ENCODE results near the gene MRGPRX4. TPM values are rescaled to one million over a fixed set of nuclear protein-coding genes. Genes with fewer than 3 reads are reported as not detected.
"Not testable (repeated sequence)": the region's sequence is repeated elsewhere in the genome, so short reads cannot be mapped to it uniquely, and the experiment has no call there.

MRGPRX4 gene
- total RNA-seq, 2 donors from 2014 or later = not detected

GRCh38 chr11:18193010-18193409 is 20.4 kb downstream of the MRGPRX4 start:
- no peak overlapping the region for H3K4me3 ChIP-seq
- no peak for ATAC-seq (ENCODE audit: insufficient number of reproducible peaks, low FRiP score, low read depth)
- no peaks in the 10 kb centered on the region for H3K27me3 ChIP-seq (replicated peaks; ENCODE audit: insufficient read depth)
- no peaks in the 10 kb centered on the region for H3K4me1 ChIP-seq (ENCODE audit: control insufficient read depth in 1 of 2, low read depth in 2 of 2)
- no peak for DNase-seq (ENCODE audit: low spot score)
- H3K36me3 ChIP-seq = no peaks in the 10 kb centered on the region
- H3K27ac ChIP-seq = no peak overlapping the region
- TF ChIP-seq, protein P1, sequence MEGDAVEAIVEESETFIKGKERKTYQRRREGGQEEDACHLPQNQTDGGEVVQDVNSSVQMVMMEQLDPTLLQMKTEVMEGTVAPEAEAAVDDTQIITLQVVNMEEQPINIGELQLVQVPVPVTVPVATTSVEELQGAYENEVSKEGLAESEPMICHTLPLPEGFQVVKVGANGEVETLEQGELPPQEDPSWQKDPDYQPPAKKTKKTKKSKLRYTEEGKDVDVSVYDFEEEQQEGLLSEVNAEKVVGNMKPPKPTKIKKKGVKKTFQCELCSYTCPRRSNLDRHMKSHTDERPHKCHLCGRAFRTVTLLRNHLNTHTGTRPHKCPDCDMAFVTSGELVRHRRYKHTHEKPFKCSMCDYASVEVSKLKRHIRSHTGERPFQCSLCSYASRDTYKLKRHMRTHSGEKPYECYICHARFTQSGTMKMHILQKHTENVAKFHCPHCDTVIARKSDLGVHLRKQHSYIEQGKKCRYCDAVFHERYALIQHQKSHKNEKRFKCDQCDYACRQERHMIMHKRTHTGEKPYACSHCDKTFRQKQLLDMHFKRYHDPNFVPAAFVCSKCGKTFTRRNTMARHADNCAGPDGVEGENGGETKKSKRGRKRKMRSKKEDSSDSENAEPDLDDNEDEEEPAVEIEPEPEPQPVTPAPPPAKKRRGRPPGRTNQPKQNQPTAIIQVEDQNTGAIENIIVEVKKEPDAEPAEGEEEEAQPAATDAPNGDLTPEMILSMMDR (IDR thresholded peaks at IDR 0.05) = no peak
- no peaks in the 10 kb centered on the region for H3K9me3 ChIP-seq

DNA sequence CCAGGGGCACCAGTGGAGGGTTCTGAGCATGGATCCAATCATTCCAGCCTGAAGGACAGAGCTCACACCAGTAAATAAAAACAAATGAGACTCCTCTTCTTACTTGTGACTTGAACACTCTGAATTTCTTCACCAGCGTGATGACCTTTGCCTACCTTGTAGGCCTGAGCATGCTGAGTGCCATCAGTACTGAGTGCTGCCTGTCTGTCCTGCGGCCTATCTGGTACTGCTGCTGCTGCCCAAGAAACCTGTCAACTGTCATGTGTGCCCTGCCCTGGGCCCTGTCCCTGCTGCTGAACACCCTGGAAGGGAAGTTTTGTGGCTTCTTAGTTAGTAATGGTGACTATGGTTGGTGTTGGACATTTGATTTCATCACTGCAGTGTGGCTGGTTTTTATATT is 23.9 kb downstream of the MRGPRX4 start:
- H3K27me3 ChIP-seq (replicated peaks; ENCODE audit: insufficient read depth) = no peaks in the 10 kb centered on the region
- TF ChIP-seq, protein P1 (IDR thresholded peaks at IDR 0.05) = no peak
- H3K36me3 ChIP-seq = no peaks in the 10 kb centered on the region
- DNase-seq (ENCODE audit: low spot score) = no peak
- H3K4me1 ChIP-seq (ENCODE audit: control insufficient read depth in 1 of 2, low read depth in 2 of 2) = no peaks in the 10 kb centered on the region
- no peak overlapping the region for H3K27ac ChIP-seq
- no peak overlapping the region for H3K4me3 ChIP-seq
- H3K9me3 ChIP-seq = no peaks in the 10 kb centered on the region
- no peak for ATAC-seq (ENCODE audit: insufficient number of reproducible peaks, low FRiP score, low read depth)

GRCh38 chr11:18197738-18198137 is 25.1 kb downstream of the MRGPRX4 start:
- H3K27me3 ChIP-seq (replicated peaks; ENCODE audit: insufficient read depth); H3K36me3 ChIP-seq; DNase-seq (ENCODE audit: low spot score); H3K27ac ChIP-seq; H3K4me1 ChIP-seq (ENCODE audit: control insufficient read depth in 1 of 2, low read depth in 2 of 2); H3K9me3 ChIP-seq; H3K4me3 ChIP-seq; ATAC-seq (ENCODE audit: insufficient number of reproducible peaks, low FRiP score, low read depth): not testable (repeated sequence)

- Histone ChIP-seq H3K9me3 (no peaks in the 10 kb centered on the region), H3K36me3 (no peaks in the 10 kb centered on the region)
- ATAC-seq (ENCODE audit: insufficient number of reproducible peaks, low FRiP score, low read depth) = no peak
These were observed 31.1 kb downstream of the MRGPRX4 start for GRCh38 chr11:18203723-18204122.

GRCh38 chr11:18204220-18204619 is 31.6 kb downstream of the MRGPRX4 start:
- H3K4me3 ChIP-seq = no peak overlapping the region
- DNase-seq (ENCODE audit: low spot score) (no peak), ATAC-seq (ENCODE audit: insufficient number of reproducible peaks, low FRiP score, low read depth) (no peak)
- no peaks in the 10 kb centered on the region for H3K9me3 ChIP-seq
- no peak overlapping the region for H3K27ac ChIP-seq
- TF ChIP-seq, protein P1 (IDR thresholded peaks at IDR 0.05) = no peak
- no peaks in the 10 kb centered on the region for H3K27me3 ChIP-seq (replicated peaks; ENCODE audit: insufficient read depth)
- no peaks in the 10 kb centered on the region for H3K4me1 ChIP-seq (ENCODE audit: control insufficient read depth in 1 of 2, low read depth in 2 of 2)
- no peaks in the 10 kb centered on the region for H3K36me3 ChIP-seq

More at GRCh38 chr11:18203723-18204122, 31.1 kb downstream of the MRGPRX4 start:
- H3K27ac ChIP-seq = no peak overlapping the region
- TF ChIP-seq, protein P1 (IDR thresholded peaks at IDR 0.05) = no peak
- no peak for DNase-seq (ENCODE audit: low spot score)
- H3K4me3 ChIP-seq = no peak overlapping the region
- no peaks in the 10 kb centered on the region for H3K27me3 ChIP-seq (replicated peaks; ENCODE audit: insufficient read depth)
- no peaks in the 10 kb centered on the region for H3K4me1 ChIP-seq (ENCODE audit: control insufficient read depth in 1 of 2, low read depth in 2 of 2)

GRCh38 chr11:18204771-18205170 is 32.1 kb downstream of the MRGPRX4 start:
- Histone ChIP-seq H3K4me1 (ENCODE audit: control insufficient read depth in 1 of 2, low read depth in 2 of 2) (no peaks in the 10 kb centered on the region), H3K27ac (no peak overlapping the region), H3K4me3 (no peak overlapping the region), H3K27me3 (replicated peaks; ENCODE audit: insufficient read depth) (no peaks in the 10 kb centered on the region), H3K9me3 (no peaks in the 10 kb centered on the region), H3K36me3 (no peaks in the 10 kb centered on the region)
- TF ChIP-seq, protein P1 (IDR thresholded peaks at IDR 0.05) = no peak
- ATAC-seq (ENCODE audit: insufficient number of reproducible peaks, low FRiP score, low read depth) (no peak), DNase-seq (ENCODE audit: low spot score) (no peak)

All from thoracic aorta (tissue), 2 donors.